Measurements from ENCODE around the gene POLD4.

POLD4 gene

GRCh38 chr11:67356387-67356863, 3.1 kb upstream of the POLD4 start:
- TF ChIP-seq SIN3A (IDR thresholded peaks at IDR 0.05; ENCODE audit: borderline replicate concordance, insufficient read depth, low read length) (no peak), TAF1 (IDR thresholded peaks at IDR 0.05; ENCODE audit: borderline replicate concordance, insufficient read depth, low read length) (no peak), FOXP2 (optimal IDR thresholded peaks at IDR 0.05; ENCODE audit: borderline replicate concordance, extremely low read depth, extremely low read length, insufficient read depth) (no peak), POLR2AphosphoS5 (IDR thresholded peaks at IDR 0.05; ENCODE audit: low read depth, low read length) (no peak), REST (IDR thresholded peaks at IDR 0.05; ENCODE audit: insufficient read depth in 1 of 2, low read depth in 2 of 2, low read length in 2 of 2) (no peak)

- TF ChIP-seq REST (IDR thresholded peaks at IDR 0.05; ENCODE audit: insufficient read depth in 1 of 2, low read depth in 2 of 2, low read length in 2 of 2) (no peak), POLR2AphosphoS5 (IDR thresholded peaks at IDR 0.05; ENCODE audit: low read depth, low read length) (no peak), SIN3A (IDR thresholded peaks at IDR 0.05; ENCODE audit: borderline replicate concordance, insufficient read depth, low read length) (no peak), FOXP2 (optimal IDR thresholded peaks at IDR 0.05; ENCODE audit: borderline replicate concordance, extremely low read depth, extremely low read length, insufficient read depth) (no peak), TAF1 (IDR thresholded peaks at IDR 0.05; ENCODE audit: borderline replicate concordance, insufficient read depth, low read length) (no peak)
Observed at GRCh38 chr11:67355794-67356386, 2.5 kb upstream of the POLD4 start.

GRCh38 chr11:67355023-67355793, 1.9 kb upstream of the POLD4 start:
- no peak for TF ChIP-seq TAF1 (IDR thresholded peaks at IDR 0.05; ENCODE audit: borderline replicate concordance, insufficient read depth, low read length)
- no peak for TF ChIP-seq REST (IDR thresholded peaks at IDR 0.05; ENCODE audit: insufficient read depth in 1 of 2, low read depth in 2 of 2, low read length in 2 of 2)
- no peak for TF ChIP-seq SIN3A (IDR thresholded peaks at IDR 0.05; ENCODE audit: borderline replicate concordance, insufficient read depth, low read length)
- no peak for TF ChIP-seq FOXP2 (optimal IDR thresholded peaks at IDR 0.05; ENCODE audit: borderline replicate concordance, extremely low read depth, extremely low read length, insufficient read depth)
- no peak for TF ChIP-seq POLR2AphosphoS5 (IDR thresholded peaks at IDR 0.05; ENCODE audit: low read depth, low read length)

GRCh38 chr11:67354075-67355022, 1.0 kb upstream of the POLD4 start:
- TF ChIP-seq FOXP2 (optimal IDR thresholded peaks at IDR 0.05; ENCODE audit: borderline replicate concordance, extremely low read depth, extremely low read length, insufficient read depth): peak; percentile 91
- TF ChIP-seq POLR2AphosphoS5 (IDR thresholded peaks at IDR 0.05; ENCODE audit: low read depth, low read length): no peak
- 0 out of 4 replicates have a peak, but pooled peaks of 1 of the 2 experiments have one; percentile 26 for TF ChIP-seq REST (IDR thresholded peaks at IDR 0.05; ENCODE audit: insufficient read depth in 1 of 2, low read depth in 2 of 2, low read length in 2 of 2)
- 0 out of 2 replicates have a peak, but pooled peaks have one; percentile 20 for TF ChIP-seq TAF1 (IDR thresholded peaks at IDR 0.05; ENCODE audit: borderline replicate concordance, insufficient read depth, low read length)
- peak; percentile 42; the same call in 1 of the 2 replicates for TF ChIP-seq SIN3A (IDR thresholded peaks at IDR 0.05; ENCODE audit: borderline replicate concordance, insufficient read depth, low read length)
